Stimulated activated CD8-positive, alpha-beta memory T cell treated with anti-CD3 and anti-CD28 coated beads, Interleukin-15, amount 100 ng/mL, for 48 hours (primary cell): ENCODE measurements around the gene GSTM1.
"Not testable (repeated sequence)": the region's sequence is repeated elsewhere in the genome, so short reads cannot be mapped to it uniquely, and the experiment has no call there.

Experiments used
- DNase-seq, 2 donors: peaks; one replicate each; pipeline ENCODE4 v3.0.0-alpha.2; 2020; ENCODE audit warnings: low read depth in 2 of 2

Gene GSTM1

GRCh38 chr1:109697066-109697465 is 9.4 kb downstream of the GSTM1 start:
- DNase-seq, result no peak

- DNase-seq, result not testable (repeated sequence)
Measured at GRCh38 chr1:109697861-109698260, 10.2 kb downstream of the GSTM1 start.

GRCh38 chr1:109702940-109703339 is 15.3 kb downstream of the GSTM1 start:
- not testable (repeated sequence) for DNase-seq

GRCh38 chr1:109704173-109704572 is 16.6 kb downstream of the GSTM1 start:
- no peak for DNase-seq

GRCh38 chr1:109705411-109705810 is 17.8 kb downstream of the GSTM1 start:
- no peak for DNase-seq

GRCh38 chr1:109708949-109709348 is 21.3 kb downstream of the GSTM1 start:
- not testable (repeated sequence) for DNase-seq

- DNase-seq, result not testable (repeated sequence)
Measured at GRCh38 chr1:109709822-109710221, 22.2 kb downstream of the GSTM1 start.

GRCh38 chr1:109711593-109712320 is 24.1 kb downstream of the GSTM1 start, which contains the start of gene GSTM5:
GSTM5 (plus strand) TSS chr1:109712251; CDS start chr1:109712313, 62 bp downstream.
- DNase-seq, result not testable (repeated sequence)

- no peak for DNase-seq
Measured at GRCh38 chr1:109712321-109712864, 24.8 kb downstream of the GSTM1 start.

GRCh38 chr1:109713636-109714035 is 26.0 kb downstream of the GSTM1 start:
- no peak for DNase-seq

- DNase-seq, result no peak
Measured at GRCh38 chr1:109714661-109715372, 27.2 kb downstream of the GSTM1 start.

GRCh38 chr1:109716121-109716520 is 28.5 kb downstream of the GSTM1 start:
- no peak for DNase-seq

GRCh38 chr1:109716570-109717090 is 29.0 kb downstream of the GSTM1 start:
- DNase-seq, result no peak

- DNase-seq, result no peak
Measured at GRCh38 chr1:109717729-109718128, 30.1 kb downstream of the GSTM1 start.

GRCh38 chr1:109718495-109718894 is 30.9 kb downstream of the GSTM1 start:
- no peak for DNase-seq

GRCh38 chr1:109719337-109719837 is 31.8 kb downstream of the GSTM1 start:
- DNase-seq, result no peak

- no peak for DNase-seq
Measured at GRCh38 chr1:109721042-109721441, 33.4 kb downstream of the GSTM1 start.

GRCh38 chr1:109721971-109722370 is 34.4 kb downstream of the GSTM1 start:
- DNase-seq, result no peak

- DNase-seq, result no peak
Measured at GRCh38 chr1:109722908-109723691, 35.5 kb downstream of the GSTM1 start.

- DNase-seq, result no peak
Measured at GRCh38 chr1:109724933-109725332, 37.3 kb downstream of the GSTM1 start.

GRCh38 chr1:109725510-109725909 is 37.9 kb downstream of the GSTM1 start:
- DNase-seq, result no peak

- no peak for DNase-seq
Measured at GRCh38 chr1:109726007-109726406, 38.4 kb downstream of the GSTM1 start.
